Keratinocyte (primary cell): Measurements from ENCODE around the gene SRPK2. TPM values are rescaled to one million over a fixed set of nuclear protein-coding genes. Genes with fewer than 3 reads are reported as not detected.

Experiments
- DNase-seq: peaks from one replicate; pipeline ENCODE4 v3.0.0-alpha.2; 2011; ENCODE audit warnings: low read depth, missing footprints, low spot score
- FAIRE-seq: peaks from 2 replicates; lab custom pipeline; 2011; peaks lifted over from hg19 to GRCh38; lab: Jason Lieb, UNC
- H2AFZ ChIP-seq: 2 replicates; pipeline ENCODE4 v1.6.0; 2012; ENCODE audit warnings: low read length, control low read depth, inconsistent platforms; ENCODE audit not compliant: control insufficient read depth
- H3K27ac ChIP-seq: 2 replicates; pipeline ENCODE4 v1.5.1; 2011; ENCODE audit warnings: low read length; ENCODE audit not compliant: control insufficient read depth, insufficient read depth
- H3K27me3 ChIP-seq: 3 replicates; pipeline ENCODE4 v1.6.0; 2011; ENCODE audit warnings: low read length; ENCODE audit not compliant: control insufficient read depth, insufficient read depth; ENCODE audit errors: extremely low read depth
- H3K36me3 ChIP-seq, 2 experiments: 2 replicates in 1 of 2; 3 replicates in 1 of 2; pipeline ENCODE4 v1.5.1; 2011; ENCODE audit warnings: low read length in 2 of 2, mild to moderate bottlenecking in 1 of 2; ENCODE audit not compliant: control insufficient read depth in 2 of 2, insufficient read depth in 2 of 2; ENCODE audit errors: extremely low read depth in 1 of 2
- H3K4me1 ChIP-seq: 3 replicates; pipeline ENCODE4 v1.5.1; 2011; ENCODE audit warnings: low read length; ENCODE audit not compliant: control insufficient read depth, insufficient read depth; ENCODE audit errors: extremely low read depth
- H3K4me2 ChIP-seq: 3 replicates; pipeline ENCODE4 v1.6.0; 2011; ENCODE audit warnings: low read depth, low read length; ENCODE audit not compliant: control insufficient read depth, insufficient read depth; ENCODE audit errors: extremely low read depth
- H3K4me3 ChIP-seq, 3 experiments: fragments of 200-600 bp in 1 of 3; sonication (generic) in 1 of 3; 2 replicates in 2 of 3; 3 replicates in 1 of 3; pipeline ENCODE4 v1.5.1; 2011 to 2016; ENCODE audit warnings: low read length in 3 of 3, mild to moderate bottlenecking in 3 of 3, control low read depth in 2 of 3, inconsistent platforms in 1 of 3, low read depth in 1 of 3, mixed read lengths in 1 of 3, mixed run types in 1 of 3, moderate library complexity in 1 of 3; ENCODE audit not compliant: control insufficient read depth in 2 of 3, insufficient read depth in 2 of 3; ENCODE audit errors: extremely low read depth in 1 of 3
- H3K79me2 ChIP-seq: 2 replicates; pipeline ENCODE4 v1.6.0; 2012; ENCODE audit warnings: low read length; ENCODE audit not compliant: control insufficient read depth, insufficient read depth
- H3K9ac ChIP-seq: 3 replicates; pipeline ENCODE4 v1.6.0; 2011; ENCODE audit warnings: low read length; ENCODE audit not compliant: control insufficient read depth, insufficient read depth; ENCODE audit errors: extremely low read depth
- H3K9me1 ChIP-seq: 3 replicates; pipeline ENCODE4 v1.6.0; 2011; ENCODE audit warnings: low read length; ENCODE audit not compliant: control insufficient read depth, insufficient read depth; ENCODE audit errors: extremely low read depth
- H3K9me3 ChIP-seq: 2 replicates; pipeline ENCODE4 v1.5.1; 2012; ENCODE audit warnings: low read depth, low read length; ENCODE audit not compliant: control insufficient read depth
- H4K20me1 ChIP-seq: 3 replicates; pipeline ENCODE4 v1.6.0; 2011; ENCODE audit warnings: low read length; ENCODE audit not compliant: control insufficient read depth, insufficient read depth; ENCODE audit errors: extremely low read depth
- CTCF ChIP-seq, 3 experiments: IDR thresholded peaks in 1 of 3; conservative IDR thresholded peaks in 1 of 3; optimal IDR thresholded peaks in 1 of 3; 2 replicates in 2 of 3; 3 replicates in 1 of 3; pipeline versions ENCODE3 to v1.5.1; 2011; ENCODE audit warnings: low read length in 3 of 3, mild to moderate bottlenecking in 3 of 3, moderate library complexity in 2 of 3, control low read depth in 1 of 3, inconsistent platforms in 1 of 3; ENCODE audit not compliant: insufficient read depth in 2 of 3; ENCODE audit errors: extremely low read depth in 1 of 3
- EZH2 ChIP-seq: IDR thresholded peaks from one replicate; pipeline ENCODE4 v1.6.1; 2012; ENCODE audit warnings: inconsistent platforms, mild to moderate bottlenecking, low read length, moderate library complexity
- dilution Hi-C: fragments of 300-500 bp; cut with MboI; formaldehyde crosslinking; loops from one replicate; pipeline ENCODE4 v1.7.0; 2020; ENCODE audit warnings: low sequenced_read_pairs; ENCODE audit not compliant: extremely low pct_ligation_motif_present
- polyA plus RNA-seq, 5 experiments: library from polyadenylated mRNA; depleted of rRNA in 3 of 5; stranded (reverse) in 3 of 5; stranded (forward) in 1 of 5; unstranded in 1 of 5; fragments of >200 nt; gene quantifications; 1 replicate in 1 of 5; 2 replicates in 3 of 5; 3 replicates in 1 of 5; pipeline versions ENCODE4 v1.2.1 to v1.2.3, GENCODE V29; 2011 to 2012; ENCODE audit warnings: missing spikeins in 2 of 5, low read depth in 1 of 5, low replicate concordance in 1 of 5

Gene SRPK2
- polyA plus RNA-seq, 1 donor (not counting 4 experiments of a cell fraction or from before 2014, with no cell fraction given): 40.2 TPM

GRCh38 chr7:105204520-105204919 lies 184.2 kb downstream of the SRPK2 start:
- Histone ChIP-seq H3K9ac (no peak overlapping the region), H2AFZ (no peak overlapping the region), H3K9me1 (peaks cover 4% of the 10 kb centered on the region), H3K4me1 (no peaks in the 10 kb centered on the region), H4K20me1 (no peaks in the 10 kb centered on the region), H3K9me3 (no peaks in the 10 kb centered on the region), H3K36me3 (peaks cover 10 to 11% of the 10 kb centered on the region in 2 experiments), H3K4me3 (no peak overlapping the region), H3K4me2 (no peak overlapping the region), H3K79me2 (peaks cover 49% of the 10 kb centered on the region), H3K27me3 (no peaks in the 10 kb centered on the region), H3K27ac (no peak overlapping the region)
- FAIRE-seq (no peak), DNase-seq (no peak)
- no peak for TF ChIP-seq EZH2
- no peak for TF ChIP-seq CTCF (optimal IDR thresholded peaks at IDR 0.05 in 1 of 3, IDR thresholded peaks at IDR 0.05 in 1 of 3, conservative IDR thresholded peaks at IDR 0.05 in 1 of 3; ENCODE audit: extremely low read depth in 1 of 3, insufficient read depth in 2 of 3, low read length in 3 of 3)
- dilution Hi-C loops: no loop called here

DNA sequence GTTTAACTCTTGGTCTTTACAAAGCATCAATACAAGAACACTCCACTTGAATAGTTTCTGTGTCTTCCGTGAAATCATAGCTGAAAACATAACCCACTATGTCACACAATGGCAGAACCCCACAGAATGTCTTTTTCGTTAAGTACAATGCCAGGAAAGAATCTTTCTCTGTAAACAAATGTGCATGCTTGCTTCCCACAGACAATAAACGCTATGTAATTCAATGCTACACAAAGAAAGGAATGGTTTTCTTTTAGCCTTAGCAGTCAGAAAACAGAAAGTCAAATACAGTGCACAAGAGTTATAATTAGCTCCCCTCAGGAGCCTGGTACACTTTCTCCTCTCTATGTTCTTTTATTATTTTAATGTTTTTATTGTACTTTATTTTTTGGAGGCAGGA lies 186.1 kb downstream of the SRPK2 start:
- no peak overlapping the region for H3K27ac ChIP-seq
- H3K9me3 ChIP-seq: no peaks in the 10 kb centered on the region
- no peak overlapping the region for H3K4me2 ChIP-seq
- no peak overlapping the region for H2AFZ ChIP-seq
- H3K9ac ChIP-seq: no peak overlapping the region
- no peak for FAIRE-seq
- peaks cover 10 to 11% of the 10 kb centered on the region in 2 experiments for H3K36me3 ChIP-seq
- dilution Hi-C loops: no loop called here
- H3K9me1 ChIP-seq: peaks cover 4% of the 10 kb centered on the region
- H3K4me1 ChIP-seq: peaks cover 7% of the 10 kb centered on the region
- TF ChIP-seq CTCF (optimal IDR thresholded peaks at IDR 0.05 in 1 of 3, IDR thresholded peaks at IDR 0.05 in 1 of 3, conservative IDR thresholded peaks at IDR 0.05 in 1 of 3; ENCODE audit: extremely low read depth in 1 of 3, insufficient read depth in 2 of 3, low read length in 3 of 3) (no peak), EZH2 (no peak)
- peaks cover 43% of the 10 kb centered on the region for H3K79me2 ChIP-seq
- no peaks in the 10 kb centered on the region for H3K27me3 ChIP-seq
- H3K4me3 ChIP-seq: no peak overlapping the region
- no peak for DNase-seq
- no peaks in the 10 kb centered on the region for H4K20me1 ChIP-seq
